ENCODE data around the gene TMEM248.
"Not testable (repeated sequence)": the region's sequence is repeated elsewhere in the genome, so short reads cannot be mapped to it uniquely, and the experiment has no call there.

TMEM248 gene

DNA sequence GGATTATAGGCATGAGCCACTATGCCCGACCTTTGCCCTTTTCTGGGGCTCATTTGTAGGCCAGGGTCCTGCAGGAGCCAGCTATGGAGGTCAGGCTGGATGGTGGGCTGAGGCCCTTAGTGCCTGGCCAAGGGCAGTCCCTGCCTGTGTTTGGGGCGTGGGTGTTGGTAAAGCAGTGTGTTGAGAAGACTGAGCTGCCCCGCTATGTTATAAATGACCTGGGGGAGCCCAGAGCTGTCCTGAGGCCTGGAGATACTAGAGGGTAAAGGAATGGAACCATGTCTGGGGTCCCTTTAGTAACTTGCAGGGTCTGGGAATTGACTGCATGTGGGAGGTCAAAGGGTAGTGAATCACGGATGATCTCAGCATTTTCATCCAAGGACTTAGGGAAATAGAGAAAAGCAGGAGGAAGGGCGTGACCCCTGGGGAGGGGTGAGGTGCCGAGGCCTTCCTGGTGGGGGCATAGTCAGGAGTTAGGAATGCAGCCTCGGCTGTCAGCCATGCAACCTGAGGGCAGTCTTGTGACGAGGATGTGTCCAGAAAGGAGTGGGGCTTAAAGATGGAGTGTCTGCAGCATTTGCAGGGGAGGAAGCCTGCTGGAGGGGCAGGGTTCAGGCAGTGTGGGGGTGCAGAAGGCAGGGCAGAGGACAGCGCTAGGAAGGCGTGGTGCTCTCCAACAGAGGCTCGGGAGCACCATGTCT lies 31.5 kb downstream of the TMEM248 start:
- no peak for DNase-seq

DNA sequence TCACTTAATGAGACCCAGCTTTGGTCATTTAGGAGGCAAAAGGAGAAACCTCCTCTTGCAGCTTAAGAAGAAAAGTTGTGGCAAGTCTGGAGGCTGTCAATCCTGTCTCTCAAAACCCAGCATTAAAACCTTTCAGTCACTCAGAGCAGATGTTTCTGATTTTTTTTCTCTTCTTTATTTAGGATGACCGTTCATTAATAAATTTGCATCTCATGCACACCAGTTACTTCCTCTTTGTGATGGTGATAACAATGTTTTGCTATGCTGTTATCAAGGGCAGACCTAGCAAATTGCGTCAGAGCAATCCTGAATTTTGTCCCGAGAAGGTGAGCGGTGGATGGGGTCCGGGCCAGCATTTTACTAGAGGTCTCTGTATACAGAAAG lies 32.0 kb downstream of the TMEM248 start:
- DNase-seq: no peak

DNA sequence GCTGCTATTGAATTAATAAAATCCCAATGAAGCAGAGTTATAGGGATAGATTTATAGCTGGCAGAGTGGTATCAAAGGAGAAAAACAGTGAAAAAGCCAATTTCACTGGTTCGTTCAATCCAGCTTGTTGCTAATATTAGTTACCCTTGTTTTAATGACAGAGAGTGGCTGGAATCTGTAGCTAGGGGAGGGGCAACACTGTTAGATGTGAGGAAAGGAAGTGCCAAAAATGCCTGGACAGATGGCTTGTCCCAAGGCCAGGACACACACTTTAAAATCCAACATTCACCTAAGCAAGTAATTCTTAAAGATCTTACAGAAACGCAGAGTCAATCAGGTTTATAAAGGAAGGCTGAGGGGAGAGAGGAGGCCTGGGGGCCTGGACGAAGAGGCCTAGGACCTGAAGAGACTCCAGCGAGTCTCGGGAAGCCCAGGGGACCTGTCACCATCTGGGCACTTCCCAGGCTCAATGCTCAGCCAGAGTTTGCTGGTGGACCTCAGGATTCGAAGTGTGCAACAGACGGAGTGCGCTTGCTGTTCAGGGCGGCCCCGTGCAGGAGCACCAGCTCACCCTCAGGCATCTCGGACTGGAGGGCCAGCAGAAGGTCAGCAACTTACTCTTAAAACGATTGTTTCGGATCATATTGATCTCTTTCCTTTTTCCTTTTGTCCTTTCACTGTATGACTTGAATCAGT lies 36.7 kb downstream of the TMEM248 start:
- no peak for DNase-seq

DNA sequence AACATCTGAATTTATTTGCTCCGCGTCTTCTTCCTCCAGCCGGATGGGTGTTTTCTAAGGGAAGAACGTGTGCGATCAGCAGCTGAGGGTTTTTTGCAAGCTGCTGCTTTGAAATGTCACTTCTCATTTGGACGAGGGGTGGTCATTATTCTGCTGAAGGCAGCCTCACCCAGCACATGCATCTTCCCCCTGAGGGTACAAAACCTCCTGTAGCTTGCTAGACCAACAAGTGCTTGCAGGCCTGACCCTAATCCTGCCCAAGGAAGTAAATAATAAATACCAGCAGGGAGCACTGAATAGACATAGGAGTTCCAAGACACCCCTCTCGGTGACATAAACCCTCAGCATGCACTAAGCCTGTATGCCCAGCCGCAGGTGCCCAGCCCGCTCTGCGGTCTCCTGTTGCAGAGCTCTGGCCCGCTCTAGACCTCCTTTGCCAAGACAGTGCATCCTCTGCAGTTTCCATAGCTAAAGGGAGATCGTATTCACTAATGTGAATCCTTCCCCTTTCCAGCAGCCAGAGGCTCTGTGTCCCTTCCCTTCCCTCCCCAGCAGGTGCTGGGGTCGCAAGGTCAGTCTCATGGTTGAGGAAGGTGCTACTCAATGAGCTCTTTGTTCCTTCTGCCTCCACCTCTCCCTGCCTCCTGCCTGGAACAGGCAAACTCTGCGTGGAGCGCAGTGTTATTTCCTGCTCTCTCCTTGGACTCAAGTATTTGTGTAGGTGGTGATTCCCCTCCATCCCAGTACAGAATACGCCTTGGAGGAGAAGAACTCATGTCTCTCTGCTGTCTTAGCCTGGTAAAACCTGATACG lies 37.7 kb downstream of the TMEM248 start:
- no peak for DNase-seq

DNA sequence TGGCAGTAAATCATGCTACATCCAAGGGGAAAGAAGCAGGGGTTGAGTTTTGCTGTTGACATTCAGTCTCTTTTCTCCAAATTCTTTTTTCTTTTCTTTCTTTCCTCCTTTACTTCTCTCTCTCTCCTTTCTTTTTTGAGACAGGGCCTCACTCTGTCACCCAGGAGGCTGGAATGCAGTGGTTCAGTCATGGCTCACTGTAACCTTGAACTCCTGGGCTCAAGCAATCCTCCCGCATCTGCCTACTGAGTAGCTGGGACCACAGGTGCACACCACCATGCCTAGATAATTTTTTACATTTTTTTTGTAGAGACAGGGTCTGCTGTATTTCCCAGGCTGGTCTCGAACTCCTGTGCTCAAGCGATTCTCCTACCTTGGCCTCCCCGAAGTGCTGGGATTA lies 39.2 kb downstream of the TMEM248 start:
- no peak for DNase-seq

DNA sequence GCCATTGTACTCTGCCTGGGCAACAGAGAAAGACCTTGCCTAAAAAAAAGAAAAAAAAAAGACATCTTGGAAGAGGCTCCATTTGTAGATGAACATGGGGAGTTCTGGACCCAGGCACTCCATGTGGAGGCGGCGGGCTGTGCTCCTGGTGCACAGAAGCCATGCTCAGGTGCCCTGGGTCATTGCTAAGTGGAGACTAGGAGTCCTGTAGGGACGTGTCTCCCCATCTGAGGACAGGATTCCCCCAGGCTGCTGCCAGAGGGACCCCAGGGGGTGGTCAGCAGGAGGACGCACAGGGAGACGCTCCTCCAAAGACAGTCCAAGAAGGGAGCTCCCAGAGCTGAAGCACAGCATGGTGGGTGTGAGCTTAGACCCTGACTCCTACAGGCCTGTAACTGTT lies 40.1 kb downstream of the TMEM248 start:
- no peak for DNase-seq

DNA sequence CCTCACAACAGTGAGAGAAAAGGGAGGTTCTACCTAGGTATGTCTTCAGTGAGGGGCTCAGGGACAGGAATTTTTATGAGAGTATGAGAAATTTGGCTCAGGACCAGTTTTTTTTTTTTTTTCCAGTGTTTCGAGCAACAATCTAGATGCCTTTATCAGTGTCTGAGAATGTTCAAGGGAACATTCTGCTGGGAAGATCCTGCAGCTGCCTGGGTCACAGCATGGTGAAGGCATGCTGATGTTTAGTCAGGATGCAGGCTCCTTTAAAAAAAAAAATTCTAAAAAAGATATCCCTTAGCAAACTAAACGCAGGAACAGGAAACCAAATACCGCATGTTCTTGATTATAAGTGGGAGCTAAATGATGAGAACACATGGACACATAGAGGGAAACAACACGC lies 43.4 kb downstream of the TMEM248 start:
- no peak for DNase-seq

DNA sequence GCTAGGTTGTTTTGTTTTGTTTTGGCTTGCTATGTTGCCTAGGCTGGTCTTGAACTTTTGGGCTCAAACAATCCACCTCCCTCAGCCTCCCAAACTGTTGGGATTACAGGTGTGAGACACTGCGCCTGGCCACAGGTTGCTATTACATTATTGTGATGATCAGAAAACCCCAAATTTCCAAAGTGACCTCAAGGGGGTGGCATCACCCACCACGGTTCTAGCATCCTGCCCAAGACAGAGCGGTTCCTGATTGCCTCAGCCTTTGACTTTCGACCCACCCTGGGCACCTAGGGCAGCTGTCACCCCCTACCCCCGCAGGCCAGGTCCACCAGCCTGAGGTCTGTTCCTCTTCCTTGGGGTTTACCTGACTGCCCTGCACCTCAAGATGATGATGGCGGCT lies 46.0 kb downstream of the TMEM248 start:
- no peak for DNase-seq

DNA sequence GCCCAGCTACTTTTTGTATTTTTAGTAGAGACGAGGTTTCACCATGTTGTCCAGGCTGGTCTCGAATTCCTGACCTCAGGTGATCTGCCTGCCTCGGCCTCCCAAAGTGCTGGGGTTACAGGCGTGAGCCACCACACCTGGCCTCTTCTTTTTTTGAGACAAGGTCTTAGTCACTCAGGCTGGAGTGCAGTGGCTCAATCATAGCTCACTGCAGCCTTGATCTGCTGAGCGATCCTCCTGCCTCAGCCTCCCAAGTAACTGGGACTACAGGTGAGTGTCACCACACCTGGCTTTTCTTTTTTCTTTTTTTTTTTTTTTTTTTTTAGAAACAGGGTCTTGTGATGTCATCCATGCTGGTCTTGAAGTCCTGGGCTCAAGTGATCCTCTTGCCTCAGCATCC lies 48.0 kb downstream of the TMEM248 start:
- DNase-seq: not testable (repeated sequence)

DNA sequence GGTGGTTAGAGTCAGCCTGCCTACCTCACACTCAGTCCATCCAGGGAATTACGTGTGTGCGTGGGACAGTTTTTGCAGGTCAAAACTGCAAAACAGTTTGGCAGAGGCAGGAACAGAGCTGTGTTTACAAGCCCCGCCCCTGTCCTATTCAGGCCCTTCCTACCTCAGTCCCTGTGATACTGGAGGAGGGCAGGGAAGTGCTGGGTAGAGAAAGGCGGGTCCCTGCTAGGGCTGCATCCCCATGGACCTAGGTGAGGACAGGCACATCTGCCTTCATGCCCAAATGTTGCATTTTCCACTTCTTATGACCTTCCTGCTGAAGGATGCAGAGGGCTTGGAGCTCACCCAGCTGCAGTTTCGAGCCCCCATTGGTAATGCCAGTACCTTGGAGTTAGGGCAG lies 49.3 kb downstream of the TMEM248 start:
- DNase-seq: no peak

DNA sequence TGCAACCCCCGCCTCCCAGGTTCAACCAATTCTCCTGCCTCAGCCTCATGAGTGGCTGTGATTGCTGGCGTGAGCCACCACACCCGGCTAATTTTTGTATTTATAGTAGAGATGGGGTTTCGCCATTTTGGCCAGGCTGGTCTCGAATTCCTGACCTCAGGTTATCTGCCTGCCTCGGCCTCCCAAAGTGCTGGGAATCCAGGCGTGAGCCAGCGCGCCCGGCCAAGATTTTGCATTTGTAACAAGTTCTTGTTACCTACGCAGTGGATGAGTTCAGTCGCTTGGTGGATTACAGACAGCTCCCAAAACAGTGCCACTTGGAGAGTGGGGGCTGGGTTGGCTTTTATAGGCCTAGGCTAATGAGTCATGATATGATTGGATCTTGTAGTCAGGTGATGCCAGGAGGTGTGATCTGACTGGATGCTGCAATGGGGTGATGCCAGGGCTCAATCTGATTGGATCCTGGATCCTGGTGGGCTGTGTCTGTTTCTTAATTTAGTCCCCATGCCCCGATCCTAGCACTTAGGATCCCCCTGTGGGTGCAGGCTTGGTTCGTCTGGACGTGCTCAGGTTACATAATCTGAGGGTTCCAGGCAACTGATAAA lies 54.1 kb downstream of the TMEM248 start:
- DNase-seq: no peak

DNA sequence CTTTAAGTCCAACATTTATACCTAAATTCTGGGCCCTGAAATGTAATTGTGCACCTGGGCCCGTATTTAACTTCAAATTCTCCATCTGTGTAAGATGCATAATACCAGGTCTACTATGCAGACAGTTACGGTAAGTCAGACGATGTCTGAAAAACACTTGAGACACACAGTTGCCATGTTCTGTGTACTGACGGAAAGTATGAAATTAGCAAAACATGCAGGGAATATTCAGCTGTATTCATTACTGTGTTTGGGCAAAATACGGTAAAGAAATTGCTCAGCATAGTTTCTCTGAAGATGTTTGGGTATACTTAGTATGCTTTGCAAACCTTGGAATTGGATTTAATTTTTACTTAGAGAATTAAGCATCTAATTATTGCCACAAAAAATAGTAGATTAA lies 57.3 kb downstream of the TMEM248 start:
- not testable (repeated sequence) for DNase-seq

DNA sequence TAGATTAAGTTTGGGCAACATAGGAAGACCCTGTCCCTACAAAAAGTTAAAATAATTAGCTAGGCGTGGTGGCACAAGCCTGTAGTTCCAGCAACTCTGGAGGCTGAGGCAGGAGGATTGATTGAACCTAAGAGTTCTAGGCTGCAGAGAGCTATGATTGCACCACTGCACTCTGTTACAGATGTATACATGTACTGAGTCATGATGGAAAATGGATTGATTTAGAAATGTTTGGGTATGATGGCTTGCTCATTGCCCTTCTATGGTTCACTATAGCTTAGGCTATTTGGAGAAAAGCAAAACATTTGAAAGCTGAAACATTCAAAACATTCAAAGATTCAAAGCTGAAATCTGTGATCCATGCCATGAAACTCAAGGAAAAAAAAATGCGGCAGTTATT lies 58.0 kb downstream of the TMEM248 start:
- not testable (repeated sequence) for DNase-seq

DNA sequence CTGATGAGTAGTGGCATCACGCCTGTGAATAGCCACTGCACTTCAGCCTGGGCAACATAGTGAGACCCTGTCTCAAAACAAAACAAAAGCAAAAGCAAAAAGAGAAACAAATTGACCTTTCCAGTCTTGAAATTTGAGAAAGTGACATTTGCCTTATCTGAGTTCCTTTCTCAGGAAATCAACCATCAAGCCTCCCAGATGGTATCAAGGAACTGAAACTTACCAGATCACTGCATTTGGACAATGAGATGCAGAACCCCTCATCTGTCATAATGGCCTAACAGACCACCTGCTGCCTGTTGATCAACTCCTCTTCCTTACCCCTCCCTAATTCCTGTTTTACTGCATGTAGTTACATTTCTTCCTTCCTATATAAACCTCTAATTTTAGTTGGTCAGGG lies 59.3 kb downstream of the TMEM248 start:
- not testable (repeated sequence) for DNase-seq

DNA sequence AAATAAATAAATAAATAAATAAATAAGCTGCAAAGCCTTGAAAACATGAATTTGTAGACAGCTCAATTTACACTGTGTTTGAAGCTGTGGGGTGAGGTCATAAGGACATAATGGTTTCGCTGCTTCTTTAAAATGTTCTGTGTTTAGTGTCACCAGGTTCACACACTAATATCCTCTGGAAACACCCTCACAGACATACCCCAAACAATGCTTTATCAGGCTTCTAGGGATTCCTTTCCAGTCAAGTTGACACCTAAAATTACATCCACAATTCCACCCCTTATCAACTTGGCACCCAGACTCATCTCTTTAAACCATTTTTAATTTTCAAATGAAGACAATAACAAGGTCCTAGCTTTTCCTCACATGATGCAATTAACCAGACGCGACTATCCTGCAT lies 68.5 kb downstream of the TMEM248 start:
- not testable (repeated sequence) for DNase-seq

DNA sequence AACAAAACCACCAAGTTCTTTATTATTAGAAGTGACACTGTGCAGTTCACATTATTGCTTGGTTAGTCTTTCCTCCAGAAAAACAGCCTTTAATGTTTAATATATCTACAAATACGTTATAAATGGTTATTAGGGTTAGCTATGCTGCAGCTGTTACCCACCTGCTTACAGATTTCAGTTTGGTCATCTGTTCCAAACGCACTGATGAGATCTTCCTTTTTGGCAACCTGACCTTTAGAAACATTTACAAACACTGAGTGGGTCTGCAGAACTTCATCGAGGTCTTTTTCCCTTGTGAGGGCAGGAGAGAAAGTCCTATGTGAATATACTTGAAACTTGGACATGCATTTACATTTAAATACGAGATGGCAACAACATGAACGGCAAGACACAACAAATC lies 73.0 kb downstream of the TMEM248 start:
- DNase-seq: not testable (repeated sequence)

DNA sequence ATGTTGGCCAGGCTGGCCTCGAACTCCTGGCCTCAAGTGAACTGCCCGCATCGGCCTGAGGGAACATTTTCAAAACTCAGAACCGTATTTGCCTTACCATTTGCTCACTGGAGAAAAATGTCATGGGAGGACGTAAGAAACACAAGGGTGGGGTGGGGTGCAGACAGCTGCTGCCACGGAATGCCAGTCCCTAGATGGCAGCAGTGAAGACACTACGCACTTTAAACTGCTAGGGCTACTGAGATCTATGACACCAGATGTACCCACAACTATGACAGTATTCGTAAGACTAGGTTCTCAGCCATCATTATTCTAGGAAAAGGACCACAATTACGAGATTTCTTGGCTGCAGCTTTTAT lies 73.6 kb downstream of the TMEM248 start:
- peak; percentile 65 to 68 (median 66) for DNase-seq

DNA sequence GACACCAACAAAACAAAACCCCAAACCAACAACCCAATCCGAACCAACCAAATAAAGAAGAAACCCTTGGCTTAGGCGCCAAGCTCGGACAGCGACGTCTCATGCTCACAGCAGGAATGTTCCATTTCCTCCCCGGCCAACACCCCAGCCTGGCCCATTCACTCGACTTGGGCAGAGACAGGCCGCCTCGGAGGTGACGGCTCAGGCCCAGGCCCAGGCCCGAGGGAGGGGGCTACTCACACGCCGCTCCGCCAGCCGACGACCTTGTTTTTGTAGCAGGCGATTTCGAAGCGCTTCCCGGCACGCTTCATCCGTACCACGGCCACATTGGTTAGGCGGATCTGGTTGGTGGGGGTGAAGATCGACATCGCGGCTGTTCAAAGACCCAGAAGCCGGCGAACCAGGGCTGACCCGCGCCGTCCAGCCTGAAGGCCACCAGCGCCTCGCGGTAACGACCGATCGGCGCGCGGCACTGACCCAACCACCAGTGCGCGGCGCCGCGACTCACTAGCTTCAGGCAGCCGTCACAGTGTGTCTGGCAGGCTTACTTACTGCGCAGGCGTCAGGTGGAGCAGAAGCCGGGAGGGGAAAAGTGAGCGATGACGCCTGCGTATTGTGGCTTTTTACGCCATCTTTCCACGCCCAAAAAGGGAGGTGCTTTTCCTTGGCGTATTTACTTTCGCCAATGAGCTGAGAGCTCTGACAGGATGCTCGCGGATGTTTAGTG lies 74.2 kb downstream of the TMEM248 start, which contains the start of gene SBDS:
Gene SBDS, minus strand, starts transcription at position 537 of the 727 bp plus-strand sequence. Its CDS starts 169 bp downstream, at position 368.
- peak; percentile 96 to 99 (median 98) for DNase-seq

DNA sequence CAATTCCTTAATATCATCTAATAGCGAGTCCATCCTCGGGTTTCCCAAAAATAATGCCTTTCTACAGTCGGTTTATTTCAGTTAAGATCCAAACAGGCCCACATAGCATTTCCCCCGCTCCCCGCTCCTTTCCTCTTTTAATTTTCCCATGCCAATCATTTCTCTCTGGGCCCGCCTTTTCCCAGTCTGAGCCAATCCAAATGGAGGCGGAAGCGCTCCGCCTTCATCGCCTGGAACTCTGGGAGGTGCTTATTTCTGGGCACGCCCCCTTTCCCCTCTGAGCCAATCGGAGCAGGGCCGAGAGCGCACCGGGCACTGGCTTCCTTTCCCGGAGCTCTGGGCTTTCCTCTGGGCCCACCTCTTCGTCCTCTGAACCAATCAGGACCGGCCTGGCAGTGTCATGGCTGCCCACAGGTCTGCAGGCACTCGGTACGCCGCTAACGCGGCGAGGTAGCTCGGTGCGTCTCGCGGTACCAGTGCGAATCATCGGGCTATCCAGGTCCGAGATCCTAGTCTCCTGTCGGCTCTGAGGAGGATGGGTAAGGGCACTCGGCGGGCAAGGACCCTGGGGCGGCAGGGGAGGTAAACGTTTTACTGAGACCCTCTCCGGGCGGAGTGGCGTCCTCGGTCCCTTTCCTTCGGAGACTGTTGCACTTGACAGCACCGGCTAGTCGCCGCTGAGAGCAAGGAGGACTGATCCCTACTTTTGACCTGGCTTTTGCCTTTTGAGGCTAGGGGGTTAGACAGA lies 75.6 kb downstream of the TMEM248 start, which contains the start of gene TYW1:
Gene TYW1, plus strand, starts transcription at position 390 of the 748 bp plus-strand sequence. Its CDS starts 146 bp downstream, at position 536.
- peak; percentile 97 to 98 (median 98) for DNase-seq

DNA sequence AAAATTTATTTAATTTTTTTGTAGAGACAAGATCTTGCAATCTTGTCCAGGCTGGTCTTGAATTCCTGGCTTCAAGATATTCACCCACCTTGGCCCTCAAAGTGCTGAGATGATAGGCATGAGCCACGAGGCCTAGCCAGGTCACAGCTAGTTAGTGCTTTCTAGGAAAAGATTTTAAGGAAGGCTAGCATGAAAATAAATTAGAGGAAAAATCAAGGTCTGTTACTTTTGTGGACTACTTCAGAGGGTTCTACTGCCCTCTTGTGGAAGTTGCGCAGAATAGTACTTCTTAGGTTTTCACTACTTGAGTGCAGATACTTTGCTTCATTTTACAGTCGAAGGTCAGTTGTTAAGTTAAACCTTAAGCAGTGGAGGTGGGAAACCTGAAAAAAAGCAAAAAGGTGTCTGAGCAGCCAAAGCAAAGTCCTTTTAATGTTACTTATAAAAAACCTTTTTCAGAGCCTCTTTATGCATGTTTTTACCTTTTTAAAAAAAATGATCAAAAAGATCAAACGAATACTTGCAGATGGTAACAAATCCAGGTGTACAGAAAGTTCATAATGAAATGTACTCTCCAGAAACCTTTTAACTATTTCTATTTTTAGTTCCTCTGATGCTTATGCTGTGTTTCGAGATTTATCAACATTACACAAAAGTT lies 79.7 kb downstream of the TMEM248 start:
- DNase-seq: peak; percentile 13 to 41 (median 15)

DNA sequence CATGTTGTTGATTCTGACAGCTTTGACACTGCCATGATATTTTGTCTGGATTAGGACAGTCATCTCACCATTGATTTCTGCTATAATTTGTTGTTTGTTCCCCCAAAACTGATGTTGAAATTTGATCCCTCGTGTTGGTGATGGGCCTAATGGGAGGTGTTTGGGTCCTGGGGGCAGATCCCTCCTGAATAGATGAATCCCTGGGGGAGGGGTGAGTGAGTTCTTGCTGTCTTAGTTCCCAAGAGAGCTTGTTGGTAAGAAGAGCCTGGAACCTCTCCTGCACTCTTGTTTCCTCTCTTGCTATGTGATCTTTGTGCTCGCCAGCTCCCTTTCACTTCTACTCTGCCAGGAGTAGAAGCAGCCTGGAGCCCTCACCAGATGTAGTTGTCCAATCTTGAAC lies 83.1 kb downstream of the TMEM248 start:
- DNase-seq: not testable (repeated sequence)

All from suppressor macrophage treated with lipopolysaccharide for 1 hour (primary cell).